Fibroblast of lung (primary cell): Measurements from ENCODE around the gene TSPO.

Experiments used
- CTCF ChIP-seq, 2 donors: IDR thresholded peaks in 1 of 2; conservative IDR thresholded peaks in 1 of 2; 1 replicate in 1 of 2; 2 replicates in 1 of 2; pipeline ENCODE4 v1.5.1; 2011 to 2012; ENCODE audit warnings: low read length in 2 of 2, control low read depth in 1 of 2, inconsistent platforms in 1 of 2, low read depth in 1 of 2, mild to moderate bottlenecking in 1 of 2
- EZH2 ChIP-seq: IDR thresholded peaks from 2 replicates; pipeline ENCODE4 v1.5.1; 2012; ENCODE audit warnings: low read length, control low read depth, mild to moderate bottlenecking; ENCODE audit errors: missing control alignments

DNA sequence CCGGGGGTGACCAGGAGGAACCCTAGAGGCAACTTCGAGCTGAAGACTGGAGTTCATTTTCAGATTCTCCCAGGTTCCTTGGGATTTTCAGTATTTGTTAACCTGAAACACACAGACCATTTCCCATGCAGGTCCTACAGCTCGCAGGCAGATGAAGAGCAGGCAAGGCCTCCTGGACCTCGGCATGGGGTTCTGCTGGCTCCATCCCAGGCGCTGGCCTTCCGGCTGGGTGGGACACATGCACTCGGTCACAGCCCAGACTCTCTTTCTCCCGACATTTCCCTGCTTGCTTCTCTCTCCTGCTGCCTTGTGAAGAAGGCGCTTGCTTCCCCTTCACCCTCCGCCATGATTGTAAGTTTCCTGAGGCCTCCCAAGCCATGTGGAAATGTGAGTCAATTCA lies 51.0 kb downstream of the TSPO start:
- TF ChIP-seq EZH2 (no peak), CTCF (conservative IDR thresholded peaks at IDR 0.05 in 1 of 2, IDR thresholded peaks at IDR 0.05 in 1 of 2; ENCODE audit: low read depth in 1 of 2, low read length in 2 of 2) (no peak)
